Pons (tissue), 1 donor: ENCODE measurements around the gene TSPEAR.
"Not testable (repeated sequence)": the region's sequence is repeated elsewhere in the genome, so short reads cannot be mapped to it uniquely, and the experiment has no call there.

Experiments used
- DNase-seq: peaks from one replicate; pipeline ENCODE4 v3.0.0-alpha.2; 2016; ENCODE audit warnings: low spot score

Gene TSPEAR

DNA sequence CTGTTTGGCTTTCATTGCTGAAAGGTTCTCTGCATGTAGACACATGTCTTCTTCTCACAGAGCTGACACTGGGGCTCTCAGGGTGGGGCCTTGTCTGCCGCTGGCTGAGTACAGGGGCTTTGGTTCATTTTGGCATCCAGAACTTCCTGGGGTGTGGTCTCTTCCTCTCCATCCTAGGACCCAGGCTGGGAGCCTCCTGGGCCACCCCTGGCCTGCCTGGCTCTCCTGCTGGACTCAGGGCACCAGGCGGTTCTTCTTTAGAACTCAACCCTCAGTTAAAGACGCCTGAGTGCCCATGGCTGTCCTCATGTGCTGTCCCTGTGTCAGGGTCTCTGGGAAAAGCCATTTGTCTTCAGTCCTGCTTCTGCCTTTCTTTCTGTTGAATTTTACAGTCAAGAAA is 125.5 kb downstream of the TSPEAR start:
- DNase-seq = no peak

DNA sequence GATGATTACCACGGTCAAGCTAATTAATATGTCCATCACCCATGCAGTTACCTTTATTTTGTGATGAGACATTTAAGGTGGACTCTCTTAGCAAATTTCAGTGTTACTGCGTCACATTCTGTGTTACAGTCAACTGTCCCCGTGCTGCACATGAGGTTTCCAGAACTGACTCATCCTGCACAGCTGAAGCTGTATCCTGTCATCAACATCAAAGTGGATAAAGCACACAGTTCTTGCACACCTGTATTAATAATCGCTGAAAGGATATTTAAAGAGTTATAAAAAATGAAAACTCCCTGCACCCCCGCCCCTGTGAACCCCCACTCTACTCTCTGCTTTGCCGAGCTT is 127.6 kb downstream of the TSPEAR start:
- no peak for DNase-seq

DNA sequence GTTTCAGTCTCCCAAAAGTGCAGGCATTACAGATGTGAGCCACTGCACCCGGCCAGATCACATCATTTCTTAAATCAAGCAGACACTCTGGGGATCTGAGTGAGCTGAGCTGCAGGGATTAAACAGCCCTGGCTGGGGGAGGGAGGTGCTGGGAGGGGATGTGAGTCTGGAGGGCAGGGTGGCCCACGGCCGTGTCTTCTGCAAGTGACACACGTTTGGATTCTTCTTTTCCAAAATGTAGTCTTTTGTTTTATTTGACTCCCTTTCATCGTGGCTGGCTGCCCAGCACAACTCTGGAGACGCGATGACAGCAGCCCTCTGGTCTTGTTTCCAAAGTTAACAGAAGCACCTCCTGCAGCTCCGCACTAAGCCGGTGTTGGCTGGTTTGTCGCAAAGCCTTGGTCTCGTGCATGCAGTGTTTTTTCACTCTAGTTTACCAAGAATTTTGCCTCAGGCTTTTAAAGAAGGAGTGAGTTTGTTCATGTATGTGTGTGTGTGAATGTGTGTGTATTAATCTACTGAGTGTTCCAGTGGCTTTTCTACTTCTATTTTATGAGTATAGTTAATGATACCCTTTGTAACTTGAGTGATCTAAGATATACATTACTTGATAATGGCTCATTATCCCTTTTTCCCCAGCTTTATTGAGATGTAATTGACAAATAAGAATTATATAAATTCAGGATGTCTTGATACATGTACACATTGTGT is 128.1 kb downstream of the TSPEAR start:
- no peak for DNase-seq

DNA sequence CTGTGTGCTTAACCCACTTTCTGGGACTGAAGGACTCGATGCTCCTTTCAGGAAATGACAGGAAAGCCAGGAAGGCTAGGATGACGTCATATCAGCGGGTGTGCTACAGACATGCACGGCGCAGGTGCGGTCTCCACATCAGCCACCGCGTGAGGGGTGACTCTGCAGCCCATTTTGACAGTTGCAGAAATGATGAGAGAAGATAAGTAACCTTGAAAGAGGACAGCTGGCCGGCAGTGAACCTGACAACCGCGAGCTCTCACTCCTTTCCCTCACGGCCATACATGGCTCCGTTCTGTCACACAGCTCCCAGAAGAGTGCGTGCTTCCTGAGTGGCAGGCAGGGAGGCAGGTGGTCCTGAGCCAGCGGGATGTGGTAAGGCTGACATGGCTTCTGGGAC is 129.3 kb downstream of the TSPEAR start:
- no peak for DNase-seq

DNA sequence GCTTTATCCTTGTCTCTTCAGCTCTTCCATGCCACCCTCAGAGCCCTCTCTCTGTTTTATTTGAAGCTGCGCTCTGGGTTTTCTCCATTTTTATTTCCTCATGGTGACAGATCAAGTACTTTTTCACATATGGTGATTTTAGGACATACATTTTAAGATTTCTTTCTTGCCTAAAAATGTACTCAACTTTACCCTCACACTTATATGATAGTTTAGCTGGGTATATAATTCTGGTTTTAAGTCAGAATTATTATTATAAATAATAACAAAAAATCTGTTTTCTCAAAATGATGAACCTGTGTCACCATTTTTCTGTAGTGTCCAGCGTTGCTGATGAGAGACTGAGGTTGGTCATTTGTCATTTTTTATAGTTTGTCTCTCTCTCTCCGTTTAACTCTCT is 130.2 kb downstream of the TSPEAR start:
- no peak for DNase-seq

DNA sequence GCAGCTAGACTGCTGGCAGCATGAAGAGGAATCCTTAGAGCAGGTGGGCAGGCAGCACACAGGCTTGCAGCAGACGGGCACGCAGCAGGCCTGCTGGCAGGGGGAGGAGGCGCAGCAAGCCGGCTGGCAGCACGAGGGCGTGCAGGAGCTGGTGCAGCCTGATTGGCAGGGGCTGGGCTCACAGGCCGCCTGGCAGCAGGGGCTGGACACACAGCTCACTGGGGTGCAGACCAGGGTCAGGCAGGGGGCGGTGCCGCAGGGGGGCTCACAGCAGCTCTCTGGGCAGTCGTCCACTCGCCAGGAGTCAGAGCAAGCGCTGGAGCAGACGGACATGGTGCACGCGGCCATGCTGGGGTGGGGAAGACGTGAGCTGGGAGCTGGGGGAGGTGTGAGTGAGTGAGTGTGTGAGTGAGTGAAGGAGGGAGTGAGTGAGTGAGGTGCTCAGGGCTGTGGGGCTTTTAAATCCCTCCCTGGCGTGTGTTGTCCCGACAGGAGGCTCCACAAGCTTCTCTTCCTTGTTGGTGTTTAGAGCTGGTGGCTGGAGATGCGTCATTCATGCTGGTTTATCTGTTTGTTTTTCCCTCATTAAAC is 131.0 kb downstream of the TSPEAR start, which contains the start of gene KRTAP10-5:
KRTAP10-5 (minus strand) TSS at position 374 of the 591 bp plus-strand sequence; CDS start at position 348, 26 bp downstream.
- DNase-seq = not testable (repeated sequence)

DNA sequence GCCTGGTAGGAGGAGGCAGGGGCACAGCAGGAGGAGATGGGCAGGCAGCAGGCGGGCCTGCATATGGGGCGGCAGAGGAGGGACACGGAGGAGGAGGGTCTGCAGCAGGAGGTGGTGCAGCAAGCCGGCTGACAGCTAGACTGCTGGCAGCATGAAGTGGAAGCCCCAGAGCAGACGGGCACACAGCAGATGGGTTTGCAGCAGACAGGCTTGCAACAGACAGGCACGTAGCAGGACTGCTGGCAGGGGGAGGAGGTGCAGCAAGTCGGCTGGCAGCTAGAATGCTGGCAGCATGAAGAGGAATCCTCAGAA is 131.6 kb downstream of the TSPEAR start:
- DNase-seq = no peak

DNA sequence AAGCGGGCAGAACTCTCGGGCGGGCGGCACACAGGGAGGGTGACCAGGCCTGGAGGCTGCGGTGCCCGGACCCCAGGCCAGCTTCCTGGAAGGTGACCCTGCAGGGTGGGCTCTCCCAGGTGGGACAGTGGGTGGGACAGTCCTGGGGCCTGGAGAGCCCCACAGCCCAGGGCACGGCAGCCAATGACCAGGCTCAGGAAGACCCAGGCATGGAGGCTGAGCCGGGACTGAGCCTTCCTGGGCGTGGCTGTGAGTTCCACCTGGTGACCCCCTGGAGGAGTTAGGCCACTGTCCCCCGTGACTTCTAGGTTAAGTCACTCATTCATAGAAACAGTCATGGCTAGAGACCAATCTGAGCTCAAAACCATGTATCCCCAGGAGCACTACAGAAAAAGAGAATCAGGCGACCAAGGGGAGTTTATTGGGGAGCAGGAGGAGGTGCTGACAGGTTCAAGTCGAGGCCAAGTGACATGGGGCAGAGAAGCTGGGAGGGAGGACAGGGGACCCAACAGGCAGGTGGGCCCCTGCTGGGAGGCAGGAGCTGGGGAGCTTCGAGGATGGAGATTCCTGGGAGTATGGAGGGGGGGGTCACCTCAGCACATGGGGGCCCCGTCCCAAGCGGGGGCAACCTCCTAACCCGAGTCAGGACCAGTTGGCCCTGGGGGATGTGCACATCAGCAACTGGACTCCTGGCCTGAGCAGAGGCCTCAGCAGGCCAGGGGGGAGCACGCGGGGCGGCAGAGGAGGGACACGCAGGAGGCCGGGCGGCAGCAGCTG is 132.1 kb downstream of the TSPEAR start:
- DNase-seq = no peak

DNA sequence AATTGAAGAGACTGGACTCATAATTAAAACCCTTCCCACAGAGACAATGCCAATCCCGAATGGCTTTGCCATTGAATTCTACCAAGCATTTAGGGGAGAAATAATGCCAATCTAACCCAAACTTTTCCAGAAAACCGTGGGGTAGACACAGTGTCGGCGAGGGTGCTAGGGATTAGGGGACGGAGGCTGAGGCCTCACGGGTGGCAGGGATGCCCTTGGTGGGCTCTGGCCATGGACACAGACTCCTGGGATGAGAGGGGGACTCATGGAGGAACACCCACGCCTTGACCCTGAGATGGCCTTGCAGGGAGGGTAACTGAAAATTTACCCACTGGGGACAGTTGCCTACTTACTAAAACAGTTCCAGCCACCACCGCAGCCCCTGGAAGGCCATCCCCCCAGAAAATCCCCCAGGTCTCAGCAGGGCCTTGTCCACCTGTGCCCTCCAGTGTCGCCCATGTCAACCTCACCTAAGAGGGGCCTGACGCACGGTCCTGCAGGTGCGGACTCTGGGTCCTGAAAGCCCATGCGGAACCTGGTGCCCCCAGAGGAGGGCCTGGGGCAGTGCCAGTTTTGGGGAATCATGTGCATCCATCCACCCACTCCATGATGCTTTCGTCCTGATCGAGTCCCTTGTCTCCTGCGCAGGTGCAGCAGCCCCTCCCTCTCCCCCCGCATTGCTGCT is 132.9 kb downstream of the TSPEAR start:
- DNase-seq = no peak

DNA sequence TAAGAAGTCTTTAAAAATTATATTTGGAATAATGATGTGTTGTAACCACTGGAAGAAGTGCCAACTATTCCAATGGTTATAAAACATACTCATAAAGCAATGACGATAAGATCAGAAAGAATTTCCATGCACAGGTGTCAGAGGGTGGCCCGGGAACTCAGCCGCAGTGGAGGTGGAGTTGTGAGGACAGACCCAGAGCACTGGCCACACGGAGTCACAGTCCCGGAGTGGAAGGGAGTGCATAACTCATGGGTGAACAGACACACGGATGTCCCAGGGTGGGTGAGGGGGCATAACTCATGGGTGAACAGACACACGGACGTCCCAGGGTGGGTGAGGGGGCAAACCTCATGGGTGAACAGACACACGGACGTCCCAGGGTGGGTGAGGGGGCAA is 135.3 kb downstream of the TSPEAR start:
- DNase-seq = no peak

DNA sequence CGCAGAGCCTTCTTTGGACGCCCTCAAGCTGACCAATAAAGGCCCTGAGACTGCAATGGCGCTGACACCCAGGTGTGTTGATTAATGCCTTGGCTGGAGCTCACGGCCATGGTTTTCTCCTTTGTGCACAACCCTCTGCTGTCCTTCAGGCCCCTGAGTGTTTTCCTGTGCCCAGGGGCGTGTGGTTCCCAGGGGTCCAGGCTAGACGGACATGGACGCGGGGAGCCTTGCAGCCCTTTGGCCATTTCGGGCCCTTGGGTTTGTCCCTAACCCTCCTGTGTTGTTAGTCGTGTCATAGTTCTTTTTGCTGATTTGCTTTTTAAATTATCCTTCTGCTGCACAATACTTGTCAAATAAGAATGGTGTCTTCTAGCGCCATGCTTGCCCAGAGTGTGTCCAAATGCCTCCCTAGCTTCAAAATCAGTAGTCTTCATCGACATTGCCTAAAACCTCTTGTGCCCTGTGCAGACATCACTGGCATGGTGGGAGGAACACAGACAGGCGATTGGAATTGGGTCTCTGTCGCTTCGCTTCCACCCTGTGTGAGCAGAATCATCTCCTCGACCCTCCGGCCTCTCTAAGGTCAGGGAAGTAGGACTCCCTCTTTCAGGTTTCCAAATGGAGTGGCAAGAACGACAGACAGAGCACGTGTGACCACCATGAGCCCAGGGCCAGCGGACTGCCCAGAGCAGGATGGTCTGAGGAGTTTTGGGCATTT is 135.9 kb downstream of the TSPEAR start:
- DNase-seq = no peak

DNA sequence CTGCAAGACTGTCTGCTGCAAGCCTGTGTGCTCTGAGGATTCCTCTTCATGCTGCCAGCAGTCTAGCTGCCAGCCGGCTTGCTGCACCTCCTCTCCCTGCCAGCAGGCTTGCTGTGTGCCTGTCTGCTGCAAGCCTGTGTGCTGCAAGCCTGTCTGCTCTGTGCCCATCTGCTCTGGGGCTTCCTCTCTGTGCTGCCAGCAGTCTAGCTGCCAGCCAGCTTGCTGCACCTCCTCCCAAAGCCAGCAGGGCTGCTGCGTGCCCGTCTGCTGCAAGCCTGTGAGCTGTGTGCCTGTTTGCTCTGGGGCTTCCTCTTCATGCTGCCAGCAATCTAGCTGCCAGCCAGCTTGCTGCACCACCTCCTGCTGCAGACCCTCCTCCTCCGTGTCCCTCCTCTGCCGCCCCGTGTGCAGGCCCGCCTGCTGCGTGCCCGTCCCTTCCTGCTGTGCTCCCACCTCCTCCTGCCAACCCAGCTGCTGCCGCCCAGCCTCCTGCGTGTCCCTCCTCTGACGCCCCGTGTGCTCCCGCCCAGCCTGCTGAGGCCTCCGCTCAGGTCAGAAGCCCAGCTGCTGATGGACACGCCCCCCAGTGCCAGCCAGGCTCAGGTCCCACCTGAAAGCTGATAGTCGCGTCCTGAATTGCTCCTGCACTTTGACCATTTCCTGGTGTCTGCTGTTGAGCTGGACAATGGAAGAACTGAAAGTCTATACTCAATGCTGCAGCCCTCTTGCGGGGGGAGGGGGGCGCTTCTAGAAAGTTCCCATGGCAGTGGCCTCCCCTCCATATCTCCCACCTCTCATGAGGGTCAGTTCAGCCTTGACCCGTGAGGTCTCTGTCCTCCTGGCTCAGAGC is 136.7 kb downstream of the TSPEAR start:
- DNase-seq = no peak

DNA sequence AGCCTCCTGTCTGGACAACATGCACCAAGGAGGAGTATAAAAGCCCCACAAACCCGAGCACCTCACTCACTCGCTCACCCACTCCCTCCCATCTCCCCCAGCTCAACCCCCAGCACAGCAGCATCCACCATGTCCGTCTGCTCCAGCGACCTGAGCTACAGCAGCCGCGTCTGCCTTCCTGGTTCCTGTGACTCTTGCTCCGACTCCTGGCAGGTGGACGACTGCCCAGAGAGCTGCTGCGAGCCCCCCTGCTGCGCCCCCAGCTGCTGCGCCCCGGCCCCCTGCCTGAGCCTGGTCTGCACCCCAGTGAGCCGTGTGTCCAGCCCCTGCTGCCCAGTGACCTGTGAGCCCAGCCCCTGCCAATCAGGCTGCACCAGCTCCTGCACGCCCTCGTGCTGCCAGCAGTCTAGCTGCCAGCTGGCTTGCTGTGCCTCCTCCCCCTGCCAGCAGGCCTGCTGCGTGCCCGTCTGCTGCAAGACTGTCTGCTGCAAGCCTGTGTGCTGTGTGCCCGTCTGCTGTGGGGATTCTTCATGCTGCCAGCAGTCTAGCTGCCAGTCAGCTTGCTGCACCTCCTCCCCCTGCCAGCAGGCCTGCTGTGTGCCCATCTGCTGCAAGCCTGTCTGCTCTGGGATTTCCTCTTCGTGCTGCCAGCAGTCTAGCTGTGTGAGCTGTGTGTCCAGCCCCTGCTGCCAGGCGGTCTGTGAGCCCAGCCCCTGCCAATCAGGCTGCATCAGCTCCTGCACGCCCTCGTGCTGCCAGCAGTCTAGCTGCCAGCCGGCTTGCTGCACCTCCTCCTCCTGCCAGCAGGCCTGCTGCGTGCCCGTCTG is 137.5 kb downstream of the TSPEAR start, which contains the start of gene KRTAP10-4:
KRTAP10-4 (plus strand) TSS at position 100 of the 827 bp plus-strand sequence; CDS start at position 130, 30 bp downstream.
- DNase-seq = not testable (repeated sequence)

DNA sequence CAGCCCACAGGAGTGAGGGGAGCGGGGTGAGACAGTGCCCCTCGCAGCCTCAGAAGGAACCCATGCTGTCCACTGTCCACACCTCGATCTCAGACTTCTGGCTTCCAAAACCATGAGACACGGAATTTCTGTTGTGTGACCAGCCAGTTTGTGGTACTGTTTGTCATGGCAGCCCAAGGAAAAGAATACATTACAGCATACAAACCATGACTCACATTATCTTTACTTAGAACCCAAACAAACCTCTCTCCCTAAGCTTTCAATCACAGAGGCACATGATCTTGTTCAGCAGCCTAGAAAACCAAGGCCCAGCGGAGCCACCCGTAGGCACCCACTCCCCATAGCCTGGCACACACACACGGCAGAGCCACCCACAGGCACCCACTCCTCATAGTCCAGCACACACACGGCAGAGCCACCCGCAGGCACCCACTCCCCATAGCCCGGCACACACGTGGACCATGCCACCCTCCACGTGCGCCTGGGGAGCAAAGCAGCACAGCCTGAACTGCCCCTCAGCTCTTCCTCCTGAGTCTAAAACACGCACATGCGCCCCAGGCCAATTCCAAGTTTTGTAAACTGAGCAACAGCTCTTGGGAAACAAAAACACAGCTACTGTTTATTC is 138.3 kb downstream of the TSPEAR start:
- DNase-seq = no peak

DNA sequence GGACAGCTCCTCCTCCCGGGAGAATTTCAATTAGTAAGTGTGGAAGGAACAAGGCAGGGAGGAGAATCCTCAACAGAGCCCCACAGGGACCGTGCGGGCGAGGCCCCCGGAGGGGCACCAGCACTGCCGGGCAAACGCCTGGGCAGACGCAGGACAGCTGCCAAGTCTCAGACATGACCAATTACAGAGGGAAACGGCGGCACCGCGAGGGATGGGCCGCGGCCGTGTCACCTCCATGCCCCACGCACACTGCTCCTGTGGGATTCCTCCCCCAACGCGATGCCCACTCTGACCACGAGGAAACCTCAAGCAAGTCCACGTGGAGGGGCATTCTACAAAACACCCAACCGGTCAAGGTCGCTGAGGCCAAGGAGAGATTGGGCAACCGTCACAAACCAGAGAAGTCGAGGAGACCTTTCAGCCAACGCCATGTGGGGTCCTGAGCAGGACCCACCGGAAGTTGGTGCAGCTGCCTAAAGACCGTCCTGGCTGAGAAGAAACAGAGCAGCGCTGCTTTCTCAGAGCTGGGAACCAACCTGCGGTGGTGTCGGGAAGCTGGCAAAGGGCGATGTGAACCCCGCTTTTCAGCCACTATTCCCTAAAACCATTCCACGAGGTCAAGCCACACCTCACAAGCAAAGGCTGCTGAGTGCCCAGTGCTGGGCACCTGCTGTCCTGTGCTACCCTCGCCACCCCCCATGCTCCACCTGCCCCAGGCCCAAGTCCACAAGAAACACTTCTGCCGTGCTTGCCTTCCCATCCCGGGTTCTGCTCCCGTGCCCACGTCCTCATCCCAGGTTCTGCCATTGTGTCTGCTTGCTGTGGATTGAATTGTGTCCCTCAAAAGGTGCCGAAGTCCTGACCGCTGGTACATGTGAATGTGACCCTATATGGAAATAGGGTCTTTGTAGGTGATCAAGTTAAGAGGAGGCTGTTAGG is 139.3 kb downstream of the TSPEAR start:
- no peak for DNase-seq

DNA sequence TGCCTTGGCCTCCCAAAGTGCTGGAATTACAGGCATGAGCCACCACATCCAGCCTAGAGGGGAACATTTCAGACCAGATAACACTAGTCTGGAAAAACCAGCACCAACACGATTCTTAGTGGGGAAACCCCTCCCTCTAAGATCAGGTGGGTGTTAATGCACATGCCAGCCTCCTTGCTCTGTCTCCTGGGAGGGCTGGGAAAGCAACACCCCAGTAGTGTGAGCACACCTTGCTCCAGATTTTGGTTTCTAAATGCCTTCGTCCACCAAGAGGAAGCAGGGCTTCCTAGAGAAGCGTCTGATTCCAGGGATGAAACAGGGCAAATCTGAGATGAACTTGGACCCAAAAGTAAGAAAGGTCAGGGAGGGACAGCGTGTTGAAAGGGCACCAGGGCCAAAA is 140.1 kb downstream of the TSPEAR start:
- DNase-seq = no peak

DNA sequence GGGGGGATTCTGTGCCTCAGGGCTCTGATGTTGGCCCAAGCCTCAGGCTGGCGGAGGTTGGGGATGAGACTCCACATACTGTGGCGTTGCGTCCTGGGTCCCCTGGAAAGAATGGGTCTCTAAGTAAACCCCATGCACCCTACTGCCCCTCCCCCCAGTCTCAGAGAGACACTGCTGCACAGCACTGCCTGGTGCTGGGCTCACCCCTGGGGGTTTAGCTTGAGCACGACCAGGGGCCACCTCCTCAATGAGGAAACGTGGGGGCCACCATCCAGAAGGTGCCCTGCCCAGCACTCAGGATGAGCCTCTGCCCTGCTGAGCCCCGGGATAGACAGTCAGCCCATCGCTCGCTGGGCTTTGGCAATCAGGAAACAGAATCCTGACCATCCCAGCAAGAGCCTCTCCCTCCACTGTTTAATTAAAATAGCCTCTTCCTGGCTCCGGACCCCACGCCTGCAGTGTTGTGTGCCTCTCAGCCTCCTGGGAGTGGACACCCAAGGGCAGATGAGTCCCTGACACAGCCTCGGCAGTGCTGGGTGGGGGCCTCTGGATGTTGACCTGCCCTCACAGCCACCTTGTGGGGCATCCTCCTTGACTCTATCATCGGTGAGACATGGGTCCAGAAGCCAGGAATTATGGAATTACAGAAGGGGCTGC is 141.4 kb downstream of the TSPEAR start:
- no peak for DNase-seq
